ENCODE results near the gene MAP4K4.
"Not testable (repeated sequence)": the region's sequence is repeated elsewhere in the genome, so short reads cannot be mapped to it uniquely, and the experiment has no call there.

The MAP4K4 gene

GRCh38 chr2:101901241-101901640 is 203.7 kb downstream of the MAP4K4 start:
- Mint-ChIP-seq H3K4me3 (no peak overlapping the region), H3K9me3 (peaks cover 6% of the 10 kb centered on the region), H3K4me1 (peaks cover 9% of the 10 kb centered on the region), H3K27me3 (no peaks in the 10 kb centered on the region), H3K27ac (ENCODE audit: low read depth) (no peak overlapping the region), H3K36me3 (ENCODE audit: insufficient read depth) (peaks cover 10% of the 10 kb centered on the region)
- DNase-seq (ENCODE audit: low spot score in 2 of 2) (no peak), ATAC-seq (replicated peaks; ENCODE audit: extremely low read depth, poor library complexity, severe bottlenecking) (no peak)

GRCh38 chr2:101902169-101902568 is 204.7 kb downstream of the MAP4K4 start:
- Mint-ChIP-seq H3K4me1 (peaks cover 9% of the 10 kb centered on the region), H3K27ac (ENCODE audit: low read depth) (no peak overlapping the region), H3K9me3 (peaks cover 6% of the 10 kb centered on the region), H3K27me3 (peaks cover 2% of the 10 kb centered on the region), H3K36me3 (ENCODE audit: insufficient read depth) (peaks cover 10% of the 10 kb centered on the region), H3K4me3 (no peak overlapping the region)
- DNase-seq (ENCODE audit: low spot score in 2 of 2) (no peak), ATAC-seq (replicated peaks; ENCODE audit: extremely low read depth, poor library complexity, severe bottlenecking) (no peak)

GRCh38 chr2:101904916-101905315 is 207.4 kb downstream of the MAP4K4 start:
- peaks cover 6% of the 10 kb centered on the region for H3K4me1 Mint-ChIP-seq
- H3K36me3 Mint-ChIP-seq (ENCODE audit: insufficient read depth): peaks cover 4% of the 10 kb centered on the region
- H3K27me3 Mint-ChIP-seq: peaks cover 17% of the 10 kb centered on the region
- ATAC-seq (replicated peaks; ENCODE audit: extremely low read depth, poor library complexity, severe bottlenecking): no peak
- H3K27ac Mint-ChIP-seq (ENCODE audit: low read depth): no peak overlapping the region
- H3K9me3 Mint-ChIP-seq: peaks cover 14% of the 10 kb centered on the region
- H3K4me3 Mint-ChIP-seq: no peak overlapping the region
- no peak for DNase-seq (ENCODE audit: low spot score in 2 of 2)

GRCh38 chr2:101905746-101906336 is 208.3 kb downstream of the MAP4K4 start:
- peaks cover 2% of the 10 kb centered on the region for H3K36me3 Mint-ChIP-seq (ENCODE audit: insufficient read depth)
- DNase-seq (ENCODE audit: low spot score in 2 of 2) (no peak), ATAC-seq (replicated peaks; ENCODE audit: extremely low read depth, poor library complexity, severe bottlenecking) (no peak)
- H3K27ac Mint-ChIP-seq (ENCODE audit: low read depth): no peak overlapping the region
- peaks cover 26% of the 10 kb centered on the region for H3K27me3 Mint-ChIP-seq
- no peak overlapping the region for H3K4me3 Mint-ChIP-seq
- peaks cover 23% of the 10 kb centered on the region for H3K9me3 Mint-ChIP-seq
- no peaks in the 10 kb centered on the region for H3K4me1 Mint-ChIP-seq

- no peak for DNase-seq (ENCODE audit: low spot score in 2 of 2)
- H3K4me3 Mint-ChIP-seq: no peak overlapping the region
- ATAC-seq (replicated peaks; ENCODE audit: extremely low read depth, poor library complexity, severe bottlenecking): no peak
- no peaks in the 10 kb centered on the region for H3K4me1 Mint-ChIP-seq
- H3K36me3 Mint-ChIP-seq (ENCODE audit: insufficient read depth): no peaks in the 10 kb centered on the region
- H3K27ac Mint-ChIP-seq (ENCODE audit: low read depth): no peak overlapping the region
- peaks cover 24% of the 10 kb centered on the region for H3K9me3 Mint-ChIP-seq
- peaks cover 51% of the 10 kb centered on the region for H3K27me3 Mint-ChIP-seq
These were observed 212.3 kb downstream of the MAP4K4 start for GRCh38 chr2:101909760-101910159.

GRCh38 chr2:101912545-101912944 is 215.0 kb downstream of the MAP4K4 start:
- H3K4me1 Mint-ChIP-seq: no peaks in the 10 kb centered on the region
- no peak overlapping the region for H3K27ac Mint-ChIP-seq (ENCODE audit: low read depth)
- DNase-seq (ENCODE audit: low spot score in 2 of 2): no peak
- ATAC-seq (replicated peaks; ENCODE audit: extremely low read depth, poor library complexity, severe bottlenecking): no peak
- H3K27me3 Mint-ChIP-seq: peaks cover 46% of the 10 kb centered on the region
- peaks cover 16% of the 10 kb centered on the region for H3K9me3 Mint-ChIP-seq
- H3K36me3 Mint-ChIP-seq (ENCODE audit: insufficient read depth): no peaks in the 10 kb centered on the region
- H3K4me3 Mint-ChIP-seq: no peak overlapping the region

- Mint-ChIP-seq H3K27ac (ENCODE audit: low read depth) (no peak overlapping the region), H3K27me3 (no peaks in the 10 kb centered on the region), H3K4me3 (no peak overlapping the region), H3K4me1 (no peaks in the 10 kb centered on the region), H3K36me3 (ENCODE audit: insufficient read depth) (peaks cover 1% of the 10 kb centered on the region), H3K9me3 (peaks cover 14% of the 10 kb centered on the region)
- DNase-seq (ENCODE audit: low spot score in 2 of 2) (no peak), ATAC-seq (replicated peaks; ENCODE audit: extremely low read depth, poor library complexity, severe bottlenecking) (no peak)
These were observed 223.9 kb downstream of the MAP4K4 start for GRCh38 chr2:101921319-101921952.

GRCh38 chr2:101921953-101922325 is 224.4 kb downstream of the MAP4K4 start:
- ATAC-seq (replicated peaks; ENCODE audit: extremely low read depth, poor library complexity, severe bottlenecking) (no peak), DNase-seq (ENCODE audit: low spot score in 2 of 2) (no peak)
- peaks cover 19% of the 10 kb centered on the region for H3K9me3 Mint-ChIP-seq
- H3K4me3 Mint-ChIP-seq: no peak overlapping the region
- H3K36me3 Mint-ChIP-seq (ENCODE audit: insufficient read depth): peaks cover 1% of the 10 kb centered on the region
- no peaks in the 10 kb centered on the region for H3K4me1 Mint-ChIP-seq
- no peaks in the 10 kb centered on the region for H3K27me3 Mint-ChIP-seq
- no peak overlapping the region for H3K27ac Mint-ChIP-seq (ENCODE audit: low read depth)

GRCh38 chr2:101924311-101924710 is 226.8 kb downstream of the MAP4K4 start:
- H3K27ac Mint-ChIP-seq (ENCODE audit: low read depth); H3K4me1 Mint-ChIP-seq; H3K36me3 Mint-ChIP-seq (ENCODE audit: insufficient read depth): not testable (repeated sequence)

GRCh38 chr2:101930019-101930418 is 232.5 kb downstream of the MAP4K4 start:
- ATAC-seq (replicated peaks; ENCODE audit: extremely low read depth, poor library complexity, severe bottlenecking) (no peak), DNase-seq (ENCODE audit: low spot score in 2 of 2) (no peak)
- no peak overlapping the region for H3K27ac Mint-ChIP-seq (ENCODE audit: low read depth)
- H3K4me1 Mint-ChIP-seq: no peaks in the 10 kb centered on the region
- H3K4me3 Mint-ChIP-seq: no peak overlapping the region
- H3K9me3 Mint-ChIP-seq: peaks cover 10% of the 10 kb centered on the region
- H3K27me3 Mint-ChIP-seq: peaks cover 34% of the 10 kb centered on the region
- H3K36me3 Mint-ChIP-seq (ENCODE audit: insufficient read depth): no peaks in the 10 kb centered on the region

More at GRCh38 chr2:101924311-101924710, 226.8 kb downstream of the MAP4K4 start:
- H3K9me3 Mint-ChIP-seq: peaks cover 20% of the 10 kb centered on the region
- not testable (repeated sequence) for H3K4me3 Mint-ChIP-seq; H3K27me3 Mint-ChIP-seq; ATAC-seq (replicated peaks; ENCODE audit: extremely low read depth, poor library complexity, severe bottlenecking); DNase-seq (ENCODE audit: low spot score in 2 of 2)

GRCh38 chr2:101930847-101931246 is 233.3 kb downstream of the MAP4K4 start:
- no peak for ATAC-seq (replicated peaks; ENCODE audit: extremely low read depth, poor library complexity, severe bottlenecking)
- no peak for DNase-seq (ENCODE audit: low spot score in 2 of 2)
- peaks cover 34% of the 10 kb centered on the region for H3K27me3 Mint-ChIP-seq
- H3K36me3 Mint-ChIP-seq (ENCODE audit: insufficient read depth): no peaks in the 10 kb centered on the region
- no peak overlapping the region for H3K4me3 Mint-ChIP-seq
- no peaks in the 10 kb centered on the region for H3K4me1 Mint-ChIP-seq
- H3K9me3 Mint-ChIP-seq: peaks cover 10% of the 10 kb centered on the region
- no peak overlapping the region for H3K27ac Mint-ChIP-seq (ENCODE audit: low read depth)

GRCh38 chr2:101931402-101931801 is 233.9 kb downstream of the MAP4K4 start:
- Mint-ChIP-seq H3K27me3 (peaks cover 36% of the 10 kb centered on the region), H3K9me3 (peaks cover 6% of the 10 kb centered on the region), H3K27ac (ENCODE audit: low read depth) (no peak overlapping the region), H3K36me3 (ENCODE audit: insufficient read depth) (no peaks in the 10 kb centered on the region), H3K4me1 (no peaks in the 10 kb centered on the region), H3K4me3 (no peak overlapping the region)
- DNase-seq (ENCODE audit: low spot score in 2 of 2) (no peak), ATAC-seq (replicated peaks; ENCODE audit: extremely low read depth, poor library complexity, severe bottlenecking) (no peak)

- H3K36me3 Mint-ChIP-seq (ENCODE audit: insufficient read depth); H3K27ac Mint-ChIP-seq (ENCODE audit: low read depth); ATAC-seq (replicated peaks; ENCODE audit: extremely low read depth, poor library complexity, severe bottlenecking); DNase-seq (ENCODE audit: low spot score in 2 of 2); H3K4me1 Mint-ChIP-seq; H3K9me3 Mint-ChIP-seq; H3K4me3 Mint-ChIP-seq: not testable (repeated sequence)
- peaks cover 60% of the 10 kb centered on the region for H3K27me3 Mint-ChIP-seq
These were observed 238.3 kb downstream of the MAP4K4 start for GRCh38 chr2:101935764-101936163.
